Measurements from ENCODE around the gene MRPL51.
A peak's percentile ranks its signal among the peaks of the same experiment; 100 is the strongest.

MRPL51 gene

GRCh38 chr12:6458281-6459003 lies 34.6 kb downstream of the MRPL51 start:
- DNase-seq (no peak), ATAC-seq (ENCODE audit: insufficient read depth, low read depth) (no peak)
- no peak overlapping the region for H3K27ac ChIP-seq (ENCODE audit: low read length)

GRCh38 chr12:6457220-6457945 lies 35.7 kb downstream of the MRPL51 start:
- DNase-seq (no peak), ATAC-seq (ENCODE audit: insufficient read depth, low read depth) (no peak)
- Histone ChIP-seq H3K4me3 (ENCODE audit: low read depth in 1 of 2, low read length in 2 of 2) (no peak overlapping the region), H3K36me3 (ENCODE audit: insufficient read depth, low read length) (peaks cover 70% of the 10 kb centered on the region), H3K4me1 (ENCODE audit: insufficient read depth, low read length) (peaks cover 40% of the 10 kb centered on the region), H4K20me1 (ENCODE audit: insufficient read depth, low read length) (no peaks in the 10 kb centered on the region), H3K27me3 (ENCODE audit: insufficient read depth, low read length, poor library complexity) (no peaks in the 10 kb centered on the region), H3K79me2 (ENCODE audit: insufficient read depth, low read length) (peaks cover 12% of the 10 kb centered on the region), H3K27ac (ENCODE audit: low read length) (peak overlapping the region; percentile 22; the same call in 1 of the 2 replicates), H3K4me2 (ENCODE audit: insufficient read depth, low read length) (no peak overlapping the region), H3K9me3 (ENCODE audit: insufficient read depth, low read length, severe bottlenecking) (no peaks in the 10 kb centered on the region), H3K9ac (ENCODE audit: low read depth, low read length) (no peak overlapping the region), H2AFZ (ENCODE audit: low read depth, low read length) (no peak overlapping the region)
- TF ChIP-seq EZH2 (IDR thresholded peaks at IDR 0.05; ENCODE audit: borderline replicate concordance, low read depth, low read length, severe bottlenecking), result no peak
- no peak for TF ChIP-seq CTCF (IDR thresholded peaks at IDR 0.05; ENCODE audit: borderline replicate concordance, extremely low read depth, low read length, poor library complexity, severe bottlenecking)

More at GRCh38 chr12:6458281-6459003, 34.6 kb downstream of the MRPL51 start:
- no peak overlapping the region for H3K4me3 ChIP-seq (ENCODE audit: low read depth in 1 of 2, low read length in 2 of 2)
- H2AFZ ChIP-seq (ENCODE audit: low read depth, low read length), result no peak overlapping the region
- TF ChIP-seq EZH2 (IDR thresholded peaks at IDR 0.05; ENCODE audit: borderline replicate concordance, low read depth, low read length, severe bottlenecking) (no peak), CTCF (IDR thresholded peaks at IDR 0.05; ENCODE audit: borderline replicate concordance, extremely low read depth, low read length, poor library complexity, severe bottlenecking) (no peak)
- no peaks in the 10 kb centered on the region for H3K27me3 ChIP-seq (ENCODE audit: insufficient read depth, low read length, poor library complexity)
- peaks cover 40% of the 10 kb centered on the region for H3K4me1 ChIP-seq (ENCODE audit: insufficient read depth, low read length)
- no peak overlapping the region for H3K9ac ChIP-seq (ENCODE audit: low read depth, low read length)
- H3K79me2 ChIP-seq (ENCODE audit: insufficient read depth, low read length), result peaks cover 7% of the 10 kb centered on the region; the same call in 1 of the 2 replicates
- H3K9me3 ChIP-seq (ENCODE audit: insufficient read depth, low read length, severe bottlenecking), result no peaks in the 10 kb centered on the region
- H4K20me1 ChIP-seq (ENCODE audit: insufficient read depth, low read length), result no peaks in the 10 kb centered on the region
- H3K4me2 ChIP-seq (ENCODE audit: insufficient read depth, low read length), result no peak overlapping the region
- peaks cover 76% of the 10 kb centered on the region for H3K36me3 ChIP-seq (ENCODE audit: insufficient read depth, low read length)

- no peak for TF ChIP-seq CTCF (IDR thresholded peaks at IDR 0.05; ENCODE audit: borderline replicate concordance, extremely low read depth, low read length, poor library complexity, severe bottlenecking)
- no peak for TF ChIP-seq EZH2 (IDR thresholded peaks at IDR 0.05; ENCODE audit: borderline replicate concordance, low read depth, low read length, severe bottlenecking)
- Histone ChIP-seq H3K79me2 (ENCODE audit: insufficient read depth, low read length) (peaks cover 22% of the 10 kb centered on the region), H3K4me1 (ENCODE audit: insufficient read depth, low read length) (peaks cover 32% of the 10 kb centered on the region), H3K27me3 (ENCODE audit: insufficient read depth, low read length, poor library complexity) (no peaks in the 10 kb centered on the region), H3K27ac (ENCODE audit: low read length) (peak overlapping the region; percentile 97), H3K9ac (ENCODE audit: low read depth, low read length) (peak overlapping the region; percentile 87), H3K36me3 (ENCODE audit: insufficient read depth, low read length) (peaks cover 36% of the 10 kb centered on the region), H3K4me3 (ENCODE audit: low read depth in 1 of 2, low read length in 2 of 2) (peak overlapping the region; percentile 36 to 78), H4K20me1 (ENCODE audit: insufficient read depth, low read length) (no peaks in the 10 kb centered on the region), H3K9me3 (ENCODE audit: insufficient read depth, low read length, severe bottlenecking) (no peaks in the 10 kb centered on the region), H2AFZ (ENCODE audit: low read depth, low read length) (peak overlapping the region; percentile 85; the same call in 1 of the 2 replicates), H3K4me2 (ENCODE audit: insufficient read depth, low read length) (peak overlapping the region; percentile 84)
- DNase-seq (peak; percentile 60), ATAC-seq (ENCODE audit: insufficient read depth, low read depth) (no peak)
Observed at GRCh38 chr12:6452944-6453630, 40.0 kb downstream of the MRPL51 start.

Measured in DND-41 (cell line).